ENCODE data around the gene NCOA1.
"Not testable (repeated sequence)": the region's sequence is repeated elsewhere in the genome, so short reads cannot be mapped to it uniquely, and the experiment has no call there.

NCOA1 gene

DNA sequence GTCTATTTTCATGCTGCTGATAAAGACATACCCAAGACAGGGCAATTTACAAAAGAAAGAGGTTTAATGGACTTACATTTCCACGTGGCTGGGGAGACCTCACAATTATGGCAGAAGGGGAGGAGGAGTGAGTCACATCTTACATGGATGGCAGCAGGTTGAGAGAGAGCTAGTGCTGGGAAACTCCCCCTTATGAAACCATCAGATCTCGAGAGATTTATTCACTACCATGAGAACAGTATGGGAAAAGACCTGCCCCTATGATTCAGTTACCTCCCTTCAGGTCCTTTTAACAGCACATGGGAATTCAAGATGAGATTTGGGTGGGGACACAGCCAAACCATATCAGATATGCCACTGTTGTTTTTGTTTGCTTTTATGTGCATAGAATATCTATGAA, 59.2 kb downstream of the NCOA1 start:
- H3K9ac ChIP-seq (ENCODE audit: low read depth, low read length); H3K4me1 ChIP-seq (ENCODE audit: insufficient read depth, low read length): not testable (repeated sequence)

DNA sequence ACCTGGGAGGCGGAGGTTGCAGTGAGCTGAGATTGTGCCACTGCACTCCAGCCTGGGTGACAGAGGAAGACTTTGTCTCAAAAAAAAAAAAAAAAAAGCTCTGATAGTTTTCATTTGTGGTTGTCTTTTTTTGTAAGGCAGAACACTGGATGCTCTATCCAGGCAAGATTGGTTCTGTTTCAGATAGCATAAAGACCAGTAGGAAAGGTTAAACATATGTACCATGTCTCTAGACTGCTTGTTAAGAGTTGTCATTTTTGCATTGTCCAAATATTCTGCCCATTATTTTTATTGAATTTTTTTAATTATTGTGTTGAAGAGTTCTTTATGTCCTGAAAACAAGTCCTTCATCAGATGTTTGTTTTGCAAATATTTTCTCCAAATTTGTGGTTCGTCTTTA, 60.0 kb downstream of the NCOA1 start:
- Histone ChIP-seq H3K36me3 (ENCODE audit: insufficient read depth, low read length) (no peaks in the 10 kb centered on the region), H3K4me1 (ENCODE audit: insufficient read depth, low read length) (no peaks in the 10 kb centered on the region), H3K9ac (ENCODE audit: low read depth, low read length) (no peak overlapping the region), H3K9me3 (ENCODE audit: control insufficient read depth, insufficient read depth, low read length) (no peaks in the 10 kb centered on the region)

More for the DNA sequence above, 59.2 kb downstream of the NCOA1 start:
- H3K9me3 ChIP-seq (ENCODE audit: control insufficient read depth, insufficient read depth, low read length); H3K36me3 ChIP-seq (ENCODE audit: insufficient read depth, low read length): not testable (repeated sequence)

- Histone ChIP-seq H3K9me3 (ENCODE audit: control insufficient read depth, insufficient read depth, low read length) (no peaks in the 10 kb centered on the region), H3K9ac (ENCODE audit: low read depth, low read length) (no peak overlapping the region)
Measured at GRCh38 chr2:24552836-24553235, 61.8 kb downstream of the NCOA1 start.

GRCh38 chr2:24558781-24559472, 67.9 kb downstream of the NCOA1 start:
- no peaks in the 10 kb centered on the region for H3K36me3 ChIP-seq (ENCODE audit: insufficient read depth, low read length)
- no peaks in the 10 kb centered on the region for H3K4me1 ChIP-seq (ENCODE audit: insufficient read depth, low read length)
- H3K9me3 ChIP-seq (ENCODE audit: control insufficient read depth, insufficient read depth, low read length) = no peaks in the 10 kb centered on the region
- no peak overlapping the region for H3K9ac ChIP-seq (ENCODE audit: low read depth, low read length)

More at GRCh38 chr2:24552836-24553235, 61.8 kb downstream of the NCOA1 start:
- H3K36me3 ChIP-seq (ENCODE audit: insufficient read depth, low read length) = no peaks in the 10 kb centered on the region
- H3K4me1 ChIP-seq (ENCODE audit: insufficient read depth, low read length) = no peaks in the 10 kb centered on the region

- H3K9me3 ChIP-seq (ENCODE audit: control insufficient read depth, insufficient read depth, low read length) = no peaks in the 10 kb centered on the region
- no peaks in the 10 kb centered on the region for H3K36me3 ChIP-seq (ENCODE audit: insufficient read depth, low read length)
- H3K9ac ChIP-seq (ENCODE audit: low read depth, low read length) = no peak overlapping the region
- H3K4me1 ChIP-seq (ENCODE audit: insufficient read depth, low read length) = no peaks in the 10 kb centered on the region
Measured at GRCh38 chr2:24559473-24560113, 68.5 kb downstream of the NCOA1 start.

DNA sequence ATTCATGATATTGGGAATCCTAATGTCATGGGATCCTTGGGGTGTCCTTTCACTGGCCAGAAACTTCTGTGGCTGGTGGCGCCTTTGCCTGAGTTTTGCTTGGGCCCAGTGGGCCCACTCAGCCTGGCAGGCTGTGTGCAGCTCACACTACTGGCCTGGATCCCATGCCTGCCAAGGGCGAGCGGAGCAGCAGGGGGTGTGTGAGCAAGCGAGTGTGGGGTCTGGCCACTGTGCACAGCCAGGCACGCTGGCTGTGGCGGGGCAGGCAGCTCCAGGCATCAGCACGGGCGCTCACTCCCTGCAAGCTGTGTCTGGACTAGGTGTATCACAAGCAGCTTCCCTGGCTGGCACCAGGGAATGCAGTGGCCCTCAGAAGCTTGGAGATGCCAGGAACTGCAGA, 74.5 kb downstream of the NCOA1 start:
- H3K9me3 ChIP-seq (ENCODE audit: control insufficient read depth, insufficient read depth, low read length) = peaks cover 3% of the 10 kb centered on the region
- H3K9ac ChIP-seq (ENCODE audit: low read depth, low read length) = no peak overlapping the region
- H3K4me1 ChIP-seq (ENCODE audit: insufficient read depth, low read length) = no peaks in the 10 kb centered on the region; the same call in 1 of the 2 replicates
- no peaks in the 10 kb centered on the region for H3K36me3 ChIP-seq (ENCODE audit: insufficient read depth, low read length)

GRCh38 chr2:24566209-24566608, 75.2 kb downstream of the NCOA1 start:
- Histone ChIP-seq H3K4me1 (ENCODE audit: insufficient read depth, low read length) (no peaks in the 10 kb centered on the region; the same call in 1 of the 2 replicates), H3K9ac (ENCODE audit: low read depth, low read length) (no peak overlapping the region), H3K9me3 (ENCODE audit: control insufficient read depth, insufficient read depth, low read length) (peaks cover 3% of the 10 kb centered on the region), H3K36me3 (ENCODE audit: insufficient read depth, low read length) (no peaks in the 10 kb centered on the region)

DNA sequence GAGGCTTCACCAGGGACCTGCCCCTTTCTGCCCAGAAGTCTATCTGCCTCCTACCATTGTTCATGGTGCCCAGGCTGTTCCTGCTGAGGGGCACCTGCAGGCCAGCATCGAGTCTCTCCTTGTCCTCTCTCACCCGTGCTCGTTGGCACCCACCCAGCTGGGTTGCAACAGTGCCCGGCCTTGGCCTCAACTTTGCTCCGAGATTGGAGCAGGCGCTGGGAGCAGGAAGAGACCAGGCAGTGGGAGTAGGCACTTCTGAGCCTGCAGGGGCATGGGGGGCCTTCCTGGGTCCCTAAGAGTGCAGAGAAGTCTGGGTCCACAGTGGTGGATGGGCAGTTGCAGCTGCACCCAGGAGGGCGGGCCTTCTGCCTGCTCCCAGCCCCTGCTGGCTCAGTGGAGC, 75.6 kb downstream of the NCOA1 start:
- Histone ChIP-seq H3K36me3 (ENCODE audit: insufficient read depth, low read length) (no peaks in the 10 kb centered on the region), H3K9me3 (ENCODE audit: control insufficient read depth, insufficient read depth, low read length) (peaks cover 3% of the 10 kb centered on the region), H3K9ac (ENCODE audit: low read depth, low read length) (no peak overlapping the region)

DNA sequence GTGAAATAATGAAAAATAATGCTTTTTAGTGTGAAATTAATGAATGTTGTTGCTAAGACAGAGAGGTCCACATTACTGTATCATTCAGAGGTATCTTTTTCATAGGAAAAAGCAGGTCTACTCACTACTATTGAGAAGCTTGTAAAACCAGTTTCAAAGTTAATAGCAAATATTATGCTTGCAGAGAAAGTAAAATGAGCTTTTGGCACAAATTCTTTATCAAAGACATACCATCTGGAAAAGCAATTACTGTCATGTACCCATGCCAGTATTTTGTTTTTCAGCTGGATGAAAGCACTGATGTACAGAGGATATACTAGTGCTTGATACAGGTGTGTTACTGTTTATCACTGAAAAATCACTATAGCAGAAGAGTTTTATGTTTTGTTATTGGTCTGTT, 77.5 kb downstream of the NCOA1 start:
- Histone ChIP-seq H3K4me1 (ENCODE audit: insufficient read depth, low read length) (no peaks in the 10 kb centered on the region; the same call in 1 of the 2 replicates), H3K36me3 (ENCODE audit: insufficient read depth, low read length) (no peaks in the 10 kb centered on the region), H3K9ac (ENCODE audit: low read depth, low read length) (no peak overlapping the region), H3K9me3 (ENCODE audit: control insufficient read depth, insufficient read depth, low read length) (peaks cover 3% of the 10 kb centered on the region)

More for the DNA sequence above, 75.6 kb downstream of the NCOA1 start:
- no peaks in the 10 kb centered on the region; the same call in 1 of the 2 replicates for H3K4me1 ChIP-seq (ENCODE audit: insufficient read depth, low read length)

DNA sequence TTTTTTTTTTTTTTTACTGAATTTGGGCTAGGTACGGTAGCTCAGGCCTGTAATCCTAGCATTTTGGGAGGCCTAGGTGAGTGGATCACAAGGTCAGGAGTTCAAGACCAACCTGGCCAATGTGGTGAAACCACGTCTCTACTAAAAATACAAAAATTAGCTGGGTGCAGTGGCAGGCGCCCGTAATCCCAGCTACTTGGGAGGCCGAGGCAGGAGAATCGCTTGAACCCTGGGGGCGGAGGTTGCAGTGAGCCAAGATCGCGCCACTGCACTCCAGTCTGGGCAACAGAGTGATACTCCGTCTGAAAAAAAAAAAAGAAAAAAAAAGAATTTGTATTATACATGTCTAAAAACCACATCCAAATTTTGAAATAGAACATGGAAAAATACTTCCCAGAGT, 78.5 kb downstream of the NCOA1 start:
- H3K36me3 ChIP-seq (ENCODE audit: insufficient read depth, low read length); H3K4me1 ChIP-seq (ENCODE audit: insufficient read depth, low read length); H3K9me3 ChIP-seq (ENCODE audit: control insufficient read depth, insufficient read depth, low read length); H3K9ac ChIP-seq (ENCODE audit: low read depth, low read length): not testable (repeated sequence)

GRCh38 chr2:24570225-24570624, 79.2 kb downstream of the NCOA1 start:
- Histone ChIP-seq H3K36me3 (ENCODE audit: insufficient read depth, low read length) (no peaks in the 10 kb centered on the region), H3K9me3 (ENCODE audit: control insufficient read depth, insufficient read depth, low read length) (peaks cover 3% of the 10 kb centered on the region), H3K4me1 (ENCODE audit: insufficient read depth, low read length) (no peaks in the 10 kb centered on the region; the same call in 1 of the 2 replicates), H3K9ac (ENCODE audit: low read depth, low read length) (no peak overlapping the region)

- Histone ChIP-seq H3K9ac (ENCODE audit: low read depth, low read length) (no peak overlapping the region), H3K4me1 (ENCODE audit: insufficient read depth, low read length) (no peaks in the 10 kb centered on the region; the same call in 1 of the 2 replicates), H3K9me3 (ENCODE audit: control insufficient read depth, insufficient read depth, low read length) (no peaks in the 10 kb centered on the region; the same call in 1 of the 2 replicates), H3K36me3 (ENCODE audit: insufficient read depth, low read length) (no peaks in the 10 kb centered on the region)
Measured at GRCh38 chr2:24571828-24572442, 80.9 kb downstream of the NCOA1 start.

GRCh38 chr2:24576146-24576545, 85.1 kb downstream of the NCOA1 start:
- H3K9me3 ChIP-seq (ENCODE audit: control insufficient read depth, insufficient read depth, low read length) = no peaks in the 10 kb centered on the region
- peaks cover 8% of the 10 kb centered on the region; the same call in 1 of the 2 replicates for H3K4me1 ChIP-seq (ENCODE audit: insufficient read depth, low read length)
- no peaks in the 10 kb centered on the region for H3K36me3 ChIP-seq (ENCODE audit: insufficient read depth, low read length)
- H3K9ac ChIP-seq (ENCODE audit: low read depth, low read length) = no peak overlapping the region

GRCh38 chr2:24576617-24577016, 85.6 kb downstream of the NCOA1 start:
- Histone ChIP-seq H3K9me3 (ENCODE audit: control insufficient read depth, insufficient read depth, low read length) (no peaks in the 10 kb centered on the region), H3K9ac (ENCODE audit: low read depth, low read length) (no peak overlapping the region), H3K4me1 (ENCODE audit: insufficient read depth, low read length) (peaks cover 8% of the 10 kb centered on the region; the same call in 1 of the 2 replicates), H3K36me3 (ENCODE audit: insufficient read depth, low read length) (no peaks in the 10 kb centered on the region)

- Histone ChIP-seq H3K4me1 (ENCODE audit: insufficient read depth, low read length) (peaks cover 8% of the 10 kb centered on the region; the same call in 1 of the 2 replicates), H3K9me3 (ENCODE audit: control insufficient read depth, insufficient read depth, low read length) (no peaks in the 10 kb centered on the region), H3K36me3 (ENCODE audit: insufficient read depth, low read length) (no peaks in the 10 kb centered on the region), H3K9ac (ENCODE audit: low read depth, low read length) (no peak overlapping the region)
Measured at GRCh38 chr2:24577481-24577880, 86.4 kb downstream of the NCOA1 start.

Data from ES-I3 (cell line).